ENCODE data around the gene CNTLN. TPM values are rescaled to one million over a fixed set of nuclear protein-coding genes. Genes with fewer than 3 reads are reported as not detected.

Gene CNTLN
- total RNA-seq, result 7.4 TPM
- long read RNA-seq, full-length matches to known transcripts, result 4 of 8 reads
- long read RNA-seq, partial matches to known transcripts, result 1 of 8 reads
- long read RNA-seq, other reads (novel, unspliced or antisense), result 3 of 8 reads

GRCh38 chr9:17134396-17135294, at the start of gene CNTLN:
CNTLN (plus strand) TSS chr9:17135040; CDS start chr9:17135066, 26 bp downstream.
- no peak for TF ChIP-seq CTCF (IDR thresholded peaks at IDR 0.05)
- no peaks in the 10 kb centered on the region for H3K36me3 ChIP-seq
- intact Hi-C loops (cut with DNase I), result no loop called here
- peak within 1 kb of the TSS; percentile 76 for H3K4me3 ChIP-seq
- H3K4me1 ChIP-seq, result peaks cover 10% of the 10 kb centered on the region
- peak; percentile 98 for DNase-seq
- H3K27ac ChIP-seq, result peak within 1 kb of the TSS; percentile 86
- H3K9me3 ChIP-seq, result no peaks in the 10 kb centered on the region
- ATAC-seq, result peak; percentile 96
- H3K27me3 ChIP-seq, result no peaks in the 10 kb centered on the region

- H3K27ac ChIP-seq, result no peak overlapping the region
- ATAC-seq, result no peak
These were observed 46.3 kb upstream of the CNTLN start for GRCh38 chr9:17088566-17088965.

GRCh38 chr9:17090041-17090440, 44.8 kb upstream of the CNTLN start:
- intact Hi-C loops (cut with DNase I), result no loop called here
- ATAC-seq, result no peak
- no peaks in the 10 kb centered on the region for H3K36me3 ChIP-seq

More at GRCh38 chr9:17088566-17088965, 46.3 kb upstream of the CNTLN start:
- TF ChIP-seq CTCF (IDR thresholded peaks at IDR 0.05), result no peak
- Histone ChIP-seq H3K9me3 (no peaks in the 10 kb centered on the region), H3K27me3 (no peaks in the 10 kb centered on the region), H3K4me1 (no peaks in the 10 kb centered on the region), H3K4me3 (no peak overlapping the region), H3K36me3 (no peaks in the 10 kb centered on the region)
- no peak for DNase-seq
- intact Hi-C loops (cut with DNase I), result no loop called here

DNA sequence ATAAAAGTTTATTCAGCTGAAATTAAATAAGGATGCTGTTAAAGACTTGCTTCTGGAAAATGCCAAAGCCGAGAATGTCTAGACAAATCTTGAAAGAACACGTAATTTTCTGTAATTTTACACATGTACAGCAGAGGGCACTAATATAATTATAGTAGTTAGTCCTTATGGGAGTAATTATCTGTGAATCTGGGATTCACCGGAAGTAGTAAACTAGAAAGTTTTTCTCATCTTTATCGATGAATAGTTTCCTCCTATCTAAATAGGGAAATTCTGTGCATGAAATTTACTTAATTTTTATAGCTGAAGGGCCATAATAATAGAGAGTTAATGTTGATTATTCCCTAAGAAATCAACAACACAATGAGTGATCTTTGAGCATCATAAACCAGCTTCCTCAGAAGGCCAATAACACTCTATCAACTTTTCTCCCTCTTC, 18.4 kb upstream of the CNTLN start:
- DNase-seq (no peak), ATAC-seq (peak; percentile 43)
- Histone ChIP-seq H3K27me3 (no peaks in the 10 kb centered on the region), H3K27ac (no peak overlapping the region), H3K4me3 (no peak overlapping the region), H3K36me3 (no peaks in the 10 kb centered on the region), H3K4me1 (no peaks in the 10 kb centered on the region), H3K9me3 (no peaks in the 10 kb centered on the region)
- TF ChIP-seq CTCF (IDR thresholded peaks at IDR 0.05), result peak; percentile 66
- intact Hi-C loops (cut with DNase I), result loop anchor here (10.0 kb wide), 1 partner anchor 348 kb away; no protein-coding TSS in a partner anchor

More at GRCh38 chr9:17090041-17090440, 44.8 kb upstream of the CNTLN start:
- Histone ChIP-seq H3K4me3 (no peak overlapping the region), H3K9me3 (no peaks in the 10 kb centered on the region), H3K4me1 (no peaks in the 10 kb centered on the region), H3K27me3 (no peaks in the 10 kb centered on the region), H3K27ac (no peak overlapping the region)
- DNase-seq, result no peak
- TF ChIP-seq CTCF (IDR thresholded peaks at IDR 0.05), result no peak

- no peaks in the 10 kb centered on the region for H3K27me3 ChIP-seq
- H3K27ac ChIP-seq, result no peak overlapping the region
- no peaks in the 10 kb centered on the region for H3K36me3 ChIP-seq
- DNase-seq, result no peak
- intact Hi-C loops (cut with DNase I), result loop anchor here (10.0 kb wide), 1 partner anchor 347 kb away; no protein-coding TSS in a partner anchor
- ATAC-seq, result no peak
- H3K4me3 ChIP-seq, result no peak overlapping the region
- H3K9me3 ChIP-seq, result no peaks in the 10 kb centered on the region
- no peak for TF ChIP-seq CTCF (IDR thresholded peaks at IDR 0.05)
- no peaks in the 10 kb centered on the region for H3K4me1 ChIP-seq
These were observed 17.5 kb upstream of the CNTLN start for GRCh38 chr9:17117372-17117771.

Measured in upper lobe of right lung (tissue), 1 donor.